Astrocyte (in vitro differentiated cells and primary cell): Measurements from ENCODE around the gene ENOSF1.

Experiments used
- CTCF ChIP-seq: IDR thresholded peaks from 2 replicates; pipeline ENCODE4 v1.5.1; 2011; ENCODE audit warnings: low read depth, mild to moderate bottlenecking, inconsistent platforms, low read length, moderate library complexity; ENCODE audit not compliant: insufficient read depth
- EZH2 ChIP-seq: IDR thresholded peaks from 2 replicates; pipeline ENCODE4 v1.6.1; 2012; ENCODE audit warnings: mild to moderate bottlenecking, low read length, inconsistent platforms; ENCODE audit not compliant: insufficient read depth

- TF ChIP-seq CTCF (no peak), EZH2 (no peak)
Measured at GRCh38 chr18:713135-713490, 683 bp upstream of the ENOSF1 start.
